ENCODE results near the gene CFAP61. TPM values are rescaled to one million over a fixed set of nuclear protein-coding genes. Genes with fewer than 3 reads are reported as not detected.

CFAP61 gene
- total RNA-seq, 4 donors from 2014 or later = not detected

GRCh38 chr20:20201124-20201523, 148.8 kb downstream of the CFAP61 start:
- TF ChIP-seq CTCF (IDR thresholded peaks at IDR 0.05) = no peak
- ATAC-seq (ENCODE audit: low FRiP score) (no peak), DNase-seq (ENCODE audit: low spot score) (no peak)

GRCh38 chr20:20201639-20202038, 149.3 kb downstream of the CFAP61 start:
- ATAC-seq (ENCODE audit: low FRiP score) = no peak

GRCh38 chr20:20202768-20203167, 150.4 kb downstream of the CFAP61 start:
- ATAC-seq (ENCODE audit: low FRiP score) = no peak
- no peak for TF ChIP-seq CTCF (IDR thresholded peaks at IDR 0.05)
- DNase-seq (ENCODE audit: low spot score) = no peak

More at GRCh38 chr20:20201639-20202038, 149.3 kb downstream of the CFAP61 start:
- no peak for DNase-seq (ENCODE audit: low spot score)
- TF ChIP-seq CTCF (IDR thresholded peaks at IDR 0.05) = no peak

GRCh38 chr20:20203784-20204183, 151.5 kb downstream of the CFAP61 start:
- no peak for DNase-seq (ENCODE audit: low spot score)
- no peak for ATAC-seq (ENCODE audit: low FRiP score)
- no peak for TF ChIP-seq CTCF (IDR thresholded peaks at IDR 0.05)

- no peak for TF ChIP-seq CTCF (IDR thresholded peaks at IDR 0.05)
- ATAC-seq (ENCODE audit: low FRiP score) (no peak), DNase-seq (ENCODE audit: low spot score) (no peak)
Measured at GRCh38 chr20:20204256-20204655, 151.9 kb downstream of the CFAP61 start.

GRCh38 chr20:20205141-20205861, 153.0 kb downstream of the CFAP61 start:
- no peak for TF ChIP-seq CTCF (IDR thresholded peaks at IDR 0.05)
- DNase-seq (ENCODE audit: low spot score) (no peak), ATAC-seq (ENCODE audit: low FRiP score) (no peak)

GRCh38 chr20:20205862-20206236, 153.5 kb downstream of the CFAP61 start:
- TF ChIP-seq CTCF (IDR thresholded peaks at IDR 0.05) = no peak

More at GRCh38 chr20:20205862-20206236, 153.5 kb downstream of the CFAP61 start:
- DNase-seq (ENCODE audit: low spot score) (no peak), ATAC-seq (ENCODE audit: low FRiP score) (no peak)

All from omental fat pad (tissue), 4 donors.